CD14-positive monocyte (primary cell): Measurements from ENCODE around the gene SESN3. TPM values are rescaled to one million over a fixed set of nuclear protein-coding genes. Genes with fewer than 3 reads are reported as not detected.
"Not testable (repeated sequence)": the region's sequence is repeated elsewhere in the genome, so short reads cannot be mapped to it uniquely, and the experiment has no call there.

Experiments used
- DNase-seq, 3 donors: peaks; one replicate each; pipeline ENCODE4 v3.0.0-alpha.2; 2011 to 2022
- H2AFZ ChIP-seq: 2 replicates; pipeline ENCODE4 v1.6.0; 2012; ENCODE audit warnings: mild to moderate bottlenecking, low read depth, low read length, inconsistent platforms; ENCODE audit not compliant: insufficient read depth, poor library complexity, severe bottlenecking
- H3K27ac ChIP-seq, 2 donors: 1 replicate in 1 of 2; 2 replicates in 1 of 2; pipeline ENCODE4 v1.5.1; 2012 to 2013; ENCODE audit warnings: low read length in 2 of 2, control low read depth in 1 of 2, inconsistent platforms in 1 of 2, low read depth in 1 of 2, mild to moderate bottlenecking in 1 of 2
- H3K27me3 ChIP-seq, 2 donors: one replicate each; pipeline versions ENCODE4 v1.6.0 to v1.6.1; 2011 to 2013; ENCODE audit warnings: low read length in 2 of 2; ENCODE audit not compliant: control insufficient read depth in 2 of 2, insufficient read depth in 2 of 2
- H3K36me3 ChIP-seq, 2 donors: replicated peaks in 1 of 2; 1 replicate in 1 of 2; 2 replicates in 1 of 2; pipeline versions ENCODE4 v1.5.1 to v1.6.1; 2012 to 2013; ENCODE audit warnings: low read length in 2 of 2, control low read depth in 1 of 2, inconsistent platforms in 1 of 2, mild to moderate bottlenecking in 1 of 2; ENCODE audit not compliant: insufficient read depth in 2 of 2, control insufficient read depth in 1 of 2
- H3K4me1 ChIP-seq, 2 donors: 1 replicate in 1 of 2; 2 replicates in 1 of 2; pipeline versions ENCODE4 v1.5.1 to v1.6.1; 2012 to 2013; ENCODE audit warnings: low read length in 2 of 2, control low read depth in 1 of 2, inconsistent platforms in 1 of 2, mild to moderate bottlenecking in 1 of 2, moderate library complexity in 1 of 2; ENCODE audit not compliant: insufficient read depth in 2 of 2, control insufficient read depth in 1 of 2
- H3K4me2 ChIP-seq: replicated peaks from 2 replicates; pipeline ENCODE3; 2012; ENCODE audit warnings: low read length, moderate library complexity, mild to moderate bottlenecking; ENCODE audit not compliant: poor library complexity, severe bottlenecking; ENCODE audit errors: extremely low read depth
- H3K4me3 ChIP-seq, 3 experiments: fragments of 200-600 bp in 1 of 3; sonication (generic) in 1 of 3; replicated peaks in 1 of 3; 1 replicate in 2 of 3; 2 replicates in 1 of 3; pipeline ENCODE4 v1.5.1; 2011 to 2013; ENCODE audit warnings: low read length in 3 of 3, mild to moderate bottlenecking in 3 of 3, control low read depth in 2 of 3, low read depth in 2 of 3, inconsistent platforms in 1 of 3, moderate library complexity in 1 of 3
- H3K79me2 ChIP-seq: 2 replicates; pipeline ENCODE4 v1.6.0; 2012; ENCODE audit warnings: mild to moderate bottlenecking, control low read depth, inconsistent platforms, low read length, moderate library complexity; ENCODE audit not compliant: insufficient read depth
- H3K9ac ChIP-seq: 2 replicates; pipeline ENCODE4 v1.6.0; 2017; ENCODE audit warnings: low read length, mild to moderate bottlenecking; ENCODE audit not compliant: insufficient read depth, poor library complexity, severe bottlenecking
- H3K9me3 ChIP-seq, 2 donors: replicated peaks in 1 of 2; 1 replicate in 1 of 2; 2 replicates in 1 of 2; pipeline versions ENCODE4 v1.5.1 to v1.6.1; 2012 to 2013; ENCODE audit warnings: low read length in 2 of 2, control low read depth in 1 of 2; ENCODE audit not compliant: control insufficient read depth in 1 of 2, insufficient read depth in 1 of 2
- H4K20me1 ChIP-seq: 2 replicates; pipeline ENCODE4 v1.6.0; 2012; ENCODE audit warnings: mild to moderate bottlenecking, low read length, control low read depth, moderate library complexity; ENCODE audit not compliant: insufficient read depth
- H3K27ac Mint-ChIP-seq, 7 donors: one replicate each; pipeline ENCODE4 v1.8.0; 2020; ENCODE audit warnings: mild to moderate bottlenecking in 7 of 7, mixed read lengths in 7 of 7, moderate library complexity in 6 of 7, inconsistent platforms in 2 of 7
- H3K27me3 Mint-ChIP-seq, 3 donors: one replicate each; pipeline ENCODE4 v1.8.0; 2021 to 2022; ENCODE audit warnings: low read depth in 3 of 3, mild to moderate bottlenecking in 3 of 3, mixed read lengths in 3 of 3, moderate library complexity in 3 of 3, inconsistent platforms in 1 of 3
- H3K36me3 Mint-ChIP-seq, 2 donors: one replicate each; pipeline ENCODE4 v1.8.0; 2020; ENCODE audit warnings: mixed read lengths in 2 of 2, inconsistent platforms in 1 of 2, mild to moderate bottlenecking in 1 of 2
- H3K4me1 Mint-ChIP-seq: one replicate; pipeline ENCODE4 v1.8.0; 2020; ENCODE audit warnings: mild to moderate bottlenecking, mixed read lengths
- H3K4me3 Mint-ChIP-seq, 2 donors: one replicate each; pipeline ENCODE4 v1.8.0; 2020; ENCODE audit warnings: mild to moderate bottlenecking in 2 of 2, mixed read lengths in 2 of 2, moderate library complexity in 1 of 2
- H3K9me3 Mint-ChIP-seq, 7 donors: one replicate each; pipeline ENCODE4 v1.8.0; 2020 to 2022; ENCODE audit warnings: mixed read lengths in 7 of 7, mild to moderate bottlenecking in 6 of 7, moderate library complexity in 6 of 7, inconsistent platforms in 2 of 7
- CTCF ChIP-seq: fragments of 200-600 bp; IDR thresholded peaks from one replicate; pipeline ENCODE4 v1.8.0; 2022; ENCODE audit warnings: antibody characterized with exemption, mild to moderate bottlenecking
- WGBS: methylation state at CpG from one replicate; pipeline ENCODE4 v1.1.5; 2013; ENCODE audit warnings: missing lambda C conversion rate; ENCODE audit not compliant: insufficient coverage; 5-methylcytosine and 5-hydroxymethylcytosine counted together
- intact Hi-C, 2 donors: fragments of 100-400 bp; cut with micrococcal nuclease; formaldehyde crosslinking; loops; one replicate each; pipeline versions ENCODE4 v1.15.0 to v1.15.1; 2023
- polyA plus RNA-seq, 3 donors: library from polyadenylated mRNA; depleted of rRNA in 1 of 3; unstranded in 2 of 3; stranded (reverse) in 1 of 3; fragments of 300-500 nt in 2 of 3; fragments of >200 nt in 1 of 3; fragmentation: Illumina TruSeq in 2 of 3; gene quantifications; 1 replicate in 2 of 3; 2 replicates in 1 of 3; pipeline ENCODE4 v1.2.3, GENCODE V29; 2012 to 2021

SESN3 gene
- polyA plus RNA-seq, 3 donors: 1.1 to 7.4 (median 1.4) TPM

GRCh38 chr11:95229199-95229992 is 1.6 kb downstream of the SESN3 start:
- Mint-ChIP-seq H3K27ac (peak overlapping the region; percentile 77 to 93 (median 87)), H3K36me3 (no peaks in the 10 kb centered on the region), H3K4me3 (peak overlapping the region in 1 of 2 donors; percentile 98), H3K4me1 (peaks cover 41% of the 10 kb centered on the region), H3K9me3 (no peaks in the 10 kb centered on the region), H3K27me3 (no peaks in the 10 kb centered on the region)
- Histone ChIP-seq H3K36me3 (no peaks in the 10 kb centered on the region), H4K20me1 (peaks cover 45% of the 10 kb centered on the region), H3K27ac (peak overlapping the region; percentile 39 to 81), H3K9me3 (no peaks in the 10 kb centered on the region), H3K4me1 (peaks cover 32 to 55% of the 10 kb centered on the region in 2 donors), H3K79me2 (peaks cover 65% of the 10 kb centered on the region), H3K4me2 (peak overlapping the region; percentile 88), H2AFZ (peak overlapping the region; percentile 83), H3K4me3 (peak overlapping the region; percentile 73 to 90 (median 86)), H3K27me3 (no peaks in the 10 kb centered on the region), H3K9ac (peak overlapping the region; percentile 75)
- no peak for DNase-seq
- intact Hi-C loops: no loop called here
- no peak for TF ChIP-seq CTCF
- no CpG with 5 or more reads among the region's 12 CpGs for WGBS

GRCh38 chr11:95228081-95228749 is 2.8 kb downstream of the SESN3 start:
- peak overlapping the region; percentile 88 for H3K4me2 ChIP-seq
- TF ChIP-seq CTCF: no peak
- DNase-seq: no peak
- H2AFZ ChIP-seq: no peak overlapping the region
- peaks cover 37% of the 10 kb centered on the region for H3K4me1 Mint-ChIP-seq
- H3K9me3 Mint-ChIP-seq: no peaks in the 10 kb centered on the region
- WGBS: no CpG with 5 or more reads among the region's 2 CpGs
- intact Hi-C loops: no loop called here
- no peaks in the 10 kb centered on the region for H3K27me3 ChIP-seq
- H4K20me1 ChIP-seq: peaks cover 47% of the 10 kb centered on the region
- peaks cover 27 to 52% of the 10 kb centered on the region in 2 donors for H3K4me1 ChIP-seq
- peaks cover 77% of the 10 kb centered on the region for H3K79me2 ChIP-seq
- H3K4me3 Mint-ChIP-seq: no peak overlapping the region
- H3K27ac Mint-ChIP-seq: peak overlapping the region in 3 of 7 donors; percentile 3 to 23 (median 8)
- no peaks in the 10 kb centered on the region for H3K36me3 ChIP-seq
- H3K9ac ChIP-seq: no peak overlapping the region
- no peaks in the 10 kb centered on the region for H3K36me3 Mint-ChIP-seq
- H3K4me3 ChIP-seq: peak overlapping the region in 1 of 3 experiments; percentile 90
- no peaks in the 10 kb centered on the region for H3K9me3 ChIP-seq
- H3K27ac ChIP-seq: peak overlapping the region in 1 of 2 donors; percentile 81
- no peaks in the 10 kb centered on the region for H3K27me3 Mint-ChIP-seq

- H3K9ac ChIP-seq, H3K36me3 Mint-ChIP-seq, H3K9me3 Mint-ChIP-seq, H3K9me3 ChIP-seq, H3K36me3 ChIP-seq, H3K27ac ChIP-seq, H3K27me3 ChIP-seq, H3K27me3 Mint-ChIP-seq, H3K4me3 ChIP-seq, H2AFZ ChIP-seq, intact Hi-C loops, DNase-seq, H3K27ac Mint-ChIP-seq, H3K4me2 ChIP-seq: not testable (repeated sequence)
- H3K4me3 Mint-ChIP-seq: peak overlapping the region in 1 of 2 donors; percentile 57
- Histone ChIP-seq H3K4me1 (peaks cover 17 to 40% of the 10 kb centered on the region in 2 donors), H3K79me2 (peaks cover 89% of the 10 kb centered on the region), H4K20me1 (peaks cover 51% of the 10 kb centered on the region)
- no CpG with 5 or more reads among the region's 6 CpGs for WGBS
- peaks cover 32% of the 10 kb centered on the region for H3K4me1 Mint-ChIP-seq
Measured at GRCh38 chr11:95227060-95227459, 3.9 kb downstream of the SESN3 start.
